ENCODE data around the gene ADAMTSL2. TPM values are rescaled to one million over a fixed set of nuclear protein-coding genes. Genes with fewer than 3 reads are reported as not detected.
"Not testable (repeated sequence)": the region's sequence is repeated elsewhere in the genome, so short reads cannot be mapped to it uniquely, and the experiment has no call there.

The ADAMTSL2 gene
- polyA plus RNA-seq, 1 donor, result 4.7 TPM

DNA sequence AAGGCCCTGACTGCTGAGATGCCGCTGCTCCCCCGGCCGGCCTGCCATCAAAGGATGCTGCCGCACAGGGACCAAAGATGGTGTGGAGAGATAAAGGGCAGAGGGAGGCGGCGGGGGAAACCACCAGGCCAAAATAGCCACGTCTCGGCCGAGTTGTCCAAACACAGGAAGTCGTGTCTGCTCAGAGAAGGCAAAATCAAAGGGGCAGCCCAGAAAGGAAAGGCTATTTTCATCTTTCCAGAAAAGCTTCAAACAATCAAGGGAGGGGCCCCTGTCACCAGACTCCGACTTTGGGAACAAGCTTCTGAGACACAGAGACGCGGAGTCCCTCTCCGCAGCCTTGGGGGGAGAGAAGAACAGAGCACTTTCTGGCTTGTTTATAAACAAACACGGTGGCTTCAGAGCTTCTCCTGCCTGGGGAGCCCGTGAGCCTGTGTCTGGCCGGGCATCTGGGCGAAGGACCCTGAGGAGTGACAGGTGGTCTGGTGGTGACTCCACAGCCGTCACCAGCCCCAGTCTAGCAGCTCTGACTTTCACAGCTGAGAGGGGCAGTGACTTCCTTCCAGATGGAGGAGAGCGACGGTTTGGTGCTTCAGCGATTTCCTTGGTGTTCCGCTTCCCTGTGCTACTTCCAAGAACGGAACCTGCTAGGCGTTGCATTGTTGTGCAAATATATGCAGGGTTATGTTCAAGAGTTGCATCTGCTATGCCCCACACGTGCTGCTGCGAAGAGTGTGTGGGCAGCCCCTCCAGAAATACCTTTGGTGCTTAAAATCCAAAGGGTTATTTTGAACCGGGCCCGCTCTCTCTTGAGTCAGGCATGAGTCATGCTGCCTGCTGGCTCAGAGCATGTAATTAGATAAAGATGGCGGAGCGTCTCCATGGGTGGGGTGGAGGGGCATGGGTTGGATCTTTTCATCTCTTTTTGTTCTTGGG, 24.0 kb downstream of the ADAMTSL2 start:
- DNase-seq (ENCODE audit: low read depth), result no peak

DNA sequence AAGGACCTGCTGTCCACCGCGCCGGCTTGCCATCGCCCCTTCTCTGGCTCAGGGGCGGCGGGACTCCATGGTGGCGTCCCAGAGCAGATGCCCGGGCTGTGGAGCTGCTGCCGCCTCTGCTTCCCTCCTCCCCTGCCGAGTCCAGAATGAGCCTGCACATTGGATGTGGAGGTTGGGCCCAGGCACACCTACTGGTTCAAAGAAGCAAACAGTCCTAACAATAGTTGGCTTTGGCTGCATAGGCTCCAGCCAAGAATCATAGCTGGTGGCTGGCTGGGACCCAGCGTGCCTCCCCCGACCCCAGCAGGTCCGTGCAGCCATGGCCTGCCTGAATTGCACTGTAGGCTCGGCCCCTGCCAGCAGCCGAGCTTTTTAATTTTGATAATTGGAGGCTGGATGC, 25.8 kb downstream of the ADAMTSL2 start:
- DNase-seq (ENCODE audit: low read depth), result no peak

DNA sequence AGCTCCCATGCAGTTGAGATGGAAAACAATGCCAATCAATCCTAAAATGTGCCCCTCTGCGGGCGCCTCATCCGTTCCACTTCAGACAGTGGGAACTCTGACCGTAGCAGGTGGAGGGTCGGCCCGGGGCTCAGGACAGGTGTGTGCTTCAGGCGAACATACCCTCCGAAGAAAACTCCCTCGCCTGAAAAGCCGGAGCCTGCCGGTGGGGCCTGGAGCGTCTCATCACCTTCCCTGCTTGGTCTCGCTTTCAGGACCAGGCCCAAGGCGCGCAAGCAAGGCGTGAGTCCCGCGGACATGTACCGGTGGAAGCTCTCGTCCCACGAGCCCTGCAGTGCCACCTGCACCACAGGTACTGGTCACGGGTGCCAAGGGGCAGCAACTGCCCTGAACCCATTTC, 26.4 kb downstream of the ADAMTSL2 start:
- no peak for DNase-seq (ENCODE audit: low read depth)

DNA sequence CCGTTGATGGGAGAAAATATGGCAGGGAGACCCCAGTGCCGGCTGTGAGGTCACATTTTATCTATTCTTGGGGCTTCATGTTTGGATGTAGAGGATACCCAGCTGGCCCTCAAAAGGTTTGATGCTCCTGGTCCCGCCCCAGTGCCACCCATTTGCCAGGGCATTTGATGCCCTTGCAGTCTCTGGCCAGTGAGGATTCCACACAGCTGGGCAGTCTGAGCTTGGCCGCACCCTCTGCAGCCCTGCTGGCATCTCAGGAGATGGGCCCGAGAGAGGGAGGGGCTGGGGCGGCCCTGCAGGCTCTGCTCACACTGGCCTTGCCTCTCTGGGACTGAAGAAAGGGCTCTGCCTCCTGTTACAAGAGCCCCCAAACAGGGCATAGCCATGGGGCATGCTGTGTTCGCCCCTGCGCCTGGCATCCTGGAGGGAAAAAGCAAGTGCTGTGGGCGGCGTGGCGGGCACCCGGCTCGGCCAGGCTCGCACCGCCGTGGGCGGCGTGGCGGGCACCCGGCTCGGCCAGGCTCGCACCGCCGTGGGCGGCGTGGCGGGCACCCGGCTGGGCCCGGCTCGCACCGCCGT, 27.6 kb downstream of the ADAMTSL2 start:
- no peak for DNase-seq (ENCODE audit: low read depth)

DNA sequence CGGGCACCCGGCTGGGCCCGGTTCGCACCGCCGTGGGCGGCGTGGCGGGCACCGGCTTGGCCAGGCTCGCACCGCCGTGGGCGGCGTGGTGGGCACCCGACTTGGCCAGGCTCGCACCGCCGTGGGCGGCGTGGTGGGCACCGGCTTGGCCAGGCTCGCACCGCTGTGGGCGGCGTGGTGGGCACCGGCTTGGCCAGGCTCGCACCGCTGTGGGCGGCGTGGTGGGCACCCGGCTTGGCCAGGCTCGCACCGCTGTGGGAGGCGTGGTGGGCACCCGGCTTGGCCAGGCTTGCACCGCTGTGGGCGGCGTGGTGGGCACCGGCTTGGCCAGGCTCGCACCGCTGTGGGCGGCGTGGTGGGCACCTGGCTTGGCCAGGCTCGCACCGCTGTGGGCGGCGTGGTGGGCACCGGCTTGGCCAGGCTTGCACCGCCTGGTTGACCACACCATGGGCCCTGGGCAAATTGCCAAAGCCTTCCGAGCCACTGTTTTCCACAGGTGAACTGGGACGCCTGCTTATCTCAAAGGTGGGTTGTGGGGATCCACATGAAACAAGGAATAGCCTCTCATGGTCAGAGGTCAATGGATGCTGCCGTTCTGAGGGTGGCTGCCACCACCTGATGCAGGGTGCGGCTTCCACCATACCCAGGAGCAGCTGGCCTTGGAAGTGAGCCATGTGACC, 28.2 kb downstream of the ADAMTSL2 start:
- DNase-seq (ENCODE audit: low read depth), result no peak

DNA sequence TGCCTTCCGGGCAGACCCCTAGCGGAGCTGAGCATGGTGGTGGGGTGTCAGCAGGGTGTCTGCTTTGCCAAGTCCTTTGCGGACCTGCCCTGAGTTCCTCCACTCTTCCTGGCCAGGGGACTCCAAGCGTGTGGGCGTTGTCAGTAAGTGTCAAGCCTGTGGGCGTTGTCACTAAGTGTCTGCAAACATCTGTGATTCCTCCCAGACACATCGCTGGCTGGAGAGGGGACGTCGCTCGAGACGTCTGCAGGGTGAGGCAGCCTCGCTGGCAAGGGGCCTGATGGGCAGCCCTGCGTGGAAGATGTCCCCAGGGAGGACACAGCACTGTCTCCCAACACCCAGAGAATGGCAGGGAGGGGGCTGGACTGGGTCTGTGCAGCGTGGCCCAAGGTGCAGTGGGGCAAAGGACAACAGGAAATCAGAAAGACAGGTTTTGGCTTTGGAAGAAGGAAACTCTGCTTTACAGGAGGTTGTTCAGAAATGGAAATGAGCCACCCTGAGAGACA, 28.8 kb downstream of the ADAMTSL2 start:
- no peak for DNase-seq (ENCODE audit: low read depth)

DNA sequence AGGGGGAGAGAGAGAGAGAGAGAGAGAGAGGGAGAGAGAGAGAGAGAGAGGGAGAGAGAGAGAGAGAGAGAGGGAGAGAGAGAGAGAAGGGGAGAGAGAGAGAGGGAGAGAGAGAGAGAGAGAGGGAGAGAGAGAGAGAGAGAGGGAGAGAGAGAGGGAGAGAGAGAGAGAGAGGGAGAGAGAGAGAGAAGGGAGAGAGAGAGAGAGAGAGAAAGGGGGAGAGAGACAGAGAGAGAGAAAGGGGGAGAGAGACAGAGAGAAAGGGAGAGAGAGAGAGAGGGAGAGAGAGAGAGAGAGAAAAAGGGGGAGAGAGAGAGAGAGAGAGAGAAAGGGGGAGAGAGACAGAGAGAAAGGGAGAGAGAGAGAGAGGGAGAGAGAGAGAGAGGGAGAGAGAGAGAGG, 29.3 kb downstream of the ADAMTSL2 start:
- DNase-seq (ENCODE audit: low read depth), result not testable (repeated sequence)

DNA sequence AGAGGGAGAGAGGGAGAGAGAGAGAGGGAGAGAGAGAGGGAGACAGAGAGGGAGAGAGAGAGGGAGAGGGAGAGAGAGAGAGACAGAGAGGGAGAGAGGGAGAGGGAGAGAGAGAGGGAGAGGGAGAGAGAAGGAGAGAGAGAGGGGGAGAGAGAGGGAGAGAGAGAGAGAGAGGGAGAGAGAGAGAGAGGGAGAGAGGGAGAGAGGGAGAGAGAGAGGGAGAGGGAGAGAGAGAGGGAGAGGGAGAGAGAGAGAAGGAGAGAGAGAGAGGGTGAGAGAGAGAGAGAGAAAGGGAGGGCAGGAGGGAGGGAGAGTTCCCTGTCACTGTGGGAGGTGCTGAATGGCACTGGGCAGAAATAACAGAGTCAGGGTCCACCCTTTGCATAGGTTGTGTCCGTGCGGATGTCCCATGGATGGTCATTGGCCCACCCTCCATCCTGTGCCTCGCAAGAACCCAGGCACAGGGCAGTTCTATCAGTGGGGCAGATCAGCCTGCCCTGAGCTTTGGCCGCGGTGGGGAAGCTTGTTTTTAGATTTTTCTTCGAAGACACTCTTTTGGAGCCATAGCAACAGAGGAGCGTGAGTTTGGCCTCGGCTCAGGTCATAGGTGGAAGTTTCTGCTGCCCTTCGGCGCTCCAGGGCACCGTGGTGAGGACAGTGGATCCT, 30.1 kb downstream of the ADAMTSL2 start:
- no peak for DNase-seq (ENCODE audit: low read depth)

DNA sequence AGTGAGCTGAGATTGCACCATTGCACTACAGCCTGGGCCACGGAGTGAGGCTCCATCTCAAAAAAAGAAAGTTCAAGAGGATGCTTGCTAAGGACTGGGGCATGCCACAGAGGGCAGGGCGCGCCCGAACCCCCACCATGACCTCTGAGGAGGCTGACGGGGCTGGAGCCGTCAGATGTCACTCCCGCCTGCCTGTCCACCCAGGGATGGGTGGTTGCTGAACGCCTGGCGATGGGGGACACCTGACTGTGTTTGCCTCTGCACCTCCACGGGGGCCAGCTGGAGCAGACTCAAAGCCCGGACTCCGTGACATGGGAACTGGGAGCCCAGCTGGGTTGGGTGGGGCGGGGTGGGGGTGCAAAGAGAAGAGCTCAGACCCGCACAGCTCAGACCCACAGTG, 31.9 kb downstream of the ADAMTSL2 start:
- no peak for DNase-seq (ENCODE audit: low read depth)

DNA sequence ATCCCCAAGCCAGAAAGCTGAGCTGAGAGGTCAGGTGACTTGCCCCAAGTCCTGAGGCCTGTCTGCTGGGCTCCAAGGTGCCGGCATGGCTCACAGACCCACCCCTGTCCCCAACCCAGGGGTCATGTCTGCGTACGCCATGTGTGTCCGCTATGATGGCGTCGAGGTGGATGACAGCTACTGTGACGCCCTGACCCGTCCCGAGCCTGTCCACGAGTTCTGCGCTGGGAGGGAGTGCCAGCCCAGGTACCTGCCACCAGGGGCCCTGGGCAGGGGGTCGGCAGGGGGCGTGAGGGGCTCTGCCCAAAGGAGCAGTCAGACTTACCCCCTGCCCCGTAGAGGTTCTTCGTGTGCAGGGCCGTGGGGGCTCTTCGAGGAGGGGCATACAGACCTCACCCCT, 32.3 kb downstream of the ADAMTSL2 start:
- no peak for DNase-seq (ENCODE audit: low read depth)

DNA sequence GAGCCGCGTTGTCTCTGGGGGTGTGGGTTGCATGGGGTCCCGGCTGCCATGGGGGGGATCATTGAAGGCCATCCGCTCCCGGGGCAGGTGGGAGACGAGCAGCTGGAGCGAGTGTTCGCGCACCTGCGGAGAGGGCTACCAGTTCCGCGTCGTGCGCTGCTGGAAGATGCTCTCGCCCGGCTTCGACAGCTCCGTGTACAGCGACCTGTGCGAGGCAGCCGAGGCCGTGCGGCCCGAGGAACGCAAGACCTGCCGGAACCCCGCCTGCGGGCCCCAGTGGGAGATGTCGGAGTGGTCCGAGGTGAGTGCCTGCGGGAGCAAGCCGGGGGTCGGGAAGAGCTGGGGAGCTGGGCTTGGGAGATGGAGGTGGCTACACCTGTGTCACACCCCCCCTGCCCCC, 33.7 kb downstream of the ADAMTSL2 start:
- DNase-seq (ENCODE audit: low read depth), result no peak

DNA sequence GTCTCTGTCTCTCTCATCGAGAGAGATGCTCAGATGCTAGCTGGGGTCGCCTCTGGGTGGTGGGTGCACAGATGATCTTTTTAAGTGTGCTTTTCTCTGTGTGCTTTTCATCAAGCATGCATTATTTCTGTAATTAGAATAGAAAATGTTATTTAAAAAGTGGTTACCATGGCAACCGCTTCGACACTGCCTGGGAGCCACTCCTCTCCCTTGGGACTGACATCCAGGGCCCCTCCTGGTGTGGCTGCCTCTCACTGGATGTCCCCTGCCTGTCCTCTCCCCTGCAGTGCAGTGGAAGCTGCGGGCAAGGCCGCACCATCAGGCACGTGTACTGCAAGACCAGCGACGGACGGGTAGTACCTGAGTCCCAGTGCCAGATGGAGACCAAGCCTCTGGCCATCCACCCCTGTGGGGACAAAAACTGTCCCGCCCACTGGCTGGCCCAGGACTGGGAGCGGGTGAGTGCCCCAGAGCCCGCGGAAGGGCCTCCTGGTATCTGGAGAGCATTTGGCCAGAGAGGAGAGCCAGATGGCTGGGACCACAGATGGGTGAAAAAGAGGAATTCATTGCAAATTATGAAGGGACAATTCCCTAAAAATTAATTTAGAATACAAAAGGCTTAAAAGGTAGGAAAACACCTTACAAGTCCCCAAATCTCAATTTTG, 34.7 kb downstream of the ADAMTSL2 start:
- no peak for DNase-seq (ENCODE audit: low read depth)

DNA sequence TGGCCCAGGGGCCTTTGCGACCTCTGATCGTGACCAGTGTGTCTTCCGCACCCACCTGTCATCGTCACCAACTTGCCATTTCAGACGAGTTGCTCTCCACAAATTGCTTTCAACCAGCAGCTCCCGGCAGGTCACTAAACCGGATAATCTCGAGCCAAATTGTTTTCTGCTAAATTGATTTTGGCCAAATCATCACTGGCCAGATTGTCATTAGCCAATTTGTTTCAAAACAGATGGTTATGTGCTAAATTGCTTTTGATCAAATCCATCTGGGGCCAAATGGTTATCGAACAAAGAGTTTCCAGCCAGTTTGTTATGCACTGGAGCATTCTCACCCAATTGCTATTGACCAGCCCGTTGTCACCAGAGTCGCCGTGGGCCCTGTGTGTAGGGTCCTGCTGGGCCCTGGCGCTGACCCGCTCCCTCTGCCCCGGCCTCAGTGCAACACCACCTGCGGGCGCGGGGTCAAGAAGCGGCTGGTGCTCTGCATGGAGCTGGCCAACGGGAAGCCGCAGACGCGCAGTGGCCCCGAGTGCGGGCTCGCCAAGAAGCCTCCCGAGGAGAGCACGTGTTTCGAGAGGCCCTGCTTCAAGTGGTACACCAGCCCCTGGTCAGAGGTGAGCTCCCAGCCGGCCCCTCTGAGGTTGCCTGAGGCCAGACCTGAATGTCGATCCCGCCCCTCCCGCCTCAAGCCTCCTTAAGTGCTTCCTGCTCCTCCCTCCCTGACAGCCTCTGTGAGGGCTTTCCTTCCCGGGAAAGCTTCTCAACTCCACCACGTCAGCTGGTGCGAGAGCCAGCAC, 35.6 kb downstream of the ADAMTSL2 start:
- DNase-seq (ENCODE audit: low read depth), result no peak

DNA sequence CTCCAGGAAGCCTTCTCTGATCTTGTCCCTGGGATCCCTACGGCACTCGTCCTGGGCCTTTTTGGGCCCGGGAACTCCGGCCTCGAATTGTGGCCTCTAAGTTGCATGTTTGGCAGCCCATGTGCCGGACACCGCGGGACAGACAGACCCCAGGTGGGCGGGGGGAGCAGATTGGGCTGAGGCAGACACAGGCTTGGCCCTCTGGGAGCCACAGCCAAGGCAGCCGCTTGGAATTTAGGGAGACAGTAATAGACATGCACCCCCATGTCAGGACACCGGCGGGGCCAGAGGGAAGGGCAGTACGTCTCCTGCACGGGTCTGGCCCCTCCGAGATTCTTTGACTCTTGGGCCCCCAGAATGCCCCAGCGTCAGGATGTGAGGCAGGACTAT, 36.2 kb downstream of the ADAMTSL2 start:
- no peak for DNase-seq (ENCODE audit: low read depth)

DNA sequence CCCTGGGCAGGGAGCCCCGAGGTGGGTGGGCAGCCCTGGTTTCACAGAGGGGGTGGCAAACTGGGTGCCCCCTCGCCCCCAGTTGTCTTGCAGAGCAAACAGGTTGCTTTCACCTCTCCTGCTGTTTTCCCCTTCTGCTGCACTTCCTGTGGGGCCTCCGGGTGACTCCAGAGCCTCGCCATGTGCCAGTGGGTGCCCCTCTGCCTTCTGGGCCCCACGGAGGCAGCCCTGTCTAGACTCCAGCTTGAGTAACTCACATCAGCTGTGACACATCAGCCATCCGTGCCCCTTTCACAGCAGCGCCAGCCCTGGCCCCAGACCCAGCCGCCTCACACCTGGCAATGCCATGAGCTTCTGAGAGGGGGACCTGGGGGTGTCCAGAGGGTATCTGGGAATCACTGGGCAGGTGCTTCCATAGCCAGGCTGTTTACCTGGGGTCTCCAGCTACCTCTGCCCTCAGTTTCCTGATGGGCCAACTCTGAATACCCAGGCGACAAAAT, 36.9 kb downstream of the ADAMTSL2 start:
- no peak for DNase-seq (ENCODE audit: low read depth)

DNA sequence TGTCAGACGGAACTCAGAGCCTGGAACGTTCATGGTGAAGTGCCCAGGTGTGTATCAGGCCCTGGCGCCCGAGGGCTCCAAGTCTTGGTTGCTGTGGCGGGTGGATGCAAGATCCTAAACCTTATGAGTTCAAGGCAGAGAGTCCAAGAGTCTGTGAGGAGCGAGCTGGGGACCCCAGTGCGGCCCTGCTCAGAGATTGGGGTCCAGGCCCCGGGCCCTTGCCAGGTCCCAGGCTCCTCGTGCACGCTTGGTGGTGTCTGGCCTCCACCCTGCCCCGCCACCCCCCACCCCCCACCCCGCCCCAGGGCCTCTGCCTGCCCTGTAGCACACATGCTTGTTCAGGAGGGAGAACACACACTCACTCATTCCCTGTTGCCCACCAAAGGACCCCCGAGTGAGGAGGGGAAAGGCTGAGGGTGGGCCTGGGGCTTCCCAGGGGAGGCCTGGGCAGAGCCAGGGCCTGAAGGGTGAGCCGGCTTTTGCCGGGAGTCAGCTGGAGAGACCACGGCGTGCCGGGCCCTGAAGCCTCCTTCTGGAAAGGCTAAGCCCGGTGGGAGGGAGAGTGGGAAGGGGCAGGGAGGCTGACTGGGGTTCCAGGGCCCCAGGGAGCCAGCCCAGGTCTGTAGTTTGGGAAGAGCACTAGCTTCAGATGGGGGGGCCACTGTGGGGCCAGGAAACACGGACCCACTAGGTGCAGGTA, 37.5 kb downstream of the ADAMTSL2 start:
- DNase-seq (ENCODE audit: low read depth), result no peak

DNA sequence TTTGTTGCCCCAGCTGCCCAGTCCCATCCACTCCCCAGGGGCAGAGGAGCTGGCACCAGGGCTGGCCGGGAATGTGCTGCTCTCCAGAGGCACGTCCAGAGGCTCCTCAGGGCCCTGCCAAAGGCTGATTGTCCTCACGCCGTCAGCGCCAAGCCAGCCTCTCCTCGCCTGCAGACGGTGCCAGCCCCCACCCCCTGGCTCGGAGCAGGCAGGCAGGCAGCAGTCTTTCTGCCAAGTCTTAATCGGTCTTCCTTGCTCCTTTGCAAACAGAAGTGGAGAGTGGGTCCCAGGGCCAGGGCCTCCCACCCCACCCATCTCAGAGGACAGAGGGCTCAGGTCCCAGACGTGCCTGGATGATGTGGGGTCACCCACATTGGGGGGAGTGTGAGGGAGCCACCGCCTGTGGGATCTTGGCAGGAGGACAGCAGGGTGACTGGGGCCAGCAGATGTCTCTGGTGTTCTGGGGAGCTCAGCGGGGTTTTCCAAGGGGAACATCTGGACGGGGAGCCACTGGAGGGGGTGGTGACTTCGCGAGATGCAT, 38.4 kb downstream of the ADAMTSL2 start:
- DNase-seq (ENCODE audit: low read depth), result no peak

DNA sequence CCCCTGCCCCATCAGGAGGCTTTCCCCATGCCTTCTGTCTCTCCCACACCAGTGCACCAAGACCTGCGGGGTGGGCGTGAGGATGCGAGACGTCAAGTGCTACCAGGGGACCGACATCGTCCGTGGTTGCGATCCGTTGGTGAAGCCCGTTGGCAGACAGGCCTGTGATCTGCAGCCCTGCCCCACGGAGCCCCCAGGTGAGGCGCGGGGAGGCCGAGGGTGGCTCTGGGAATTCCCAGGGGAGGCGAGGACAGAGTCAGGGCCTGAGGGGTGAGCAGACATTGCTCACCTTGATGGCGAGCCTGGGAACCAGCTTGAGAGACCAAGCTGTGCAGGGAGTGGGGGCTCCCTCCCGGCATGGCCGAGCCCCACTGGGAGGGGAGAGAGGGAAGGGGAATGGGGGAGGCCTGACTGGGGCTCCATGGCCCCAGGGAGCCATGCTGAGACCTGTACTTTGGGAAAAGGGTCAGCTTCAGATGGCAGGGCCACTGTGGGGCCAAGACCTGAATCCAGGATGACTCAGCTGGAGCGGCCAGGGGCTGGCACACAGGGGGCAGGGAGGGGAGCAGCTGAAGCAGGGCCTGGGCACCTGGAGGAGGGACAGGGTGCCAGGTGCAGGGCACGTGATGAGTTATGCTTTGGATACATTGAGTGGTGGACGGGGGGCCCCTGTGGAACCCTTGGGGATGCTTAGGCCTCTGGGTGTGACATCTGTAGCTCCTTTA, 39.4 kb downstream of the ADAMTSL2 start:
- no peak for DNase-seq (ENCODE audit: low read depth)

DNA sequence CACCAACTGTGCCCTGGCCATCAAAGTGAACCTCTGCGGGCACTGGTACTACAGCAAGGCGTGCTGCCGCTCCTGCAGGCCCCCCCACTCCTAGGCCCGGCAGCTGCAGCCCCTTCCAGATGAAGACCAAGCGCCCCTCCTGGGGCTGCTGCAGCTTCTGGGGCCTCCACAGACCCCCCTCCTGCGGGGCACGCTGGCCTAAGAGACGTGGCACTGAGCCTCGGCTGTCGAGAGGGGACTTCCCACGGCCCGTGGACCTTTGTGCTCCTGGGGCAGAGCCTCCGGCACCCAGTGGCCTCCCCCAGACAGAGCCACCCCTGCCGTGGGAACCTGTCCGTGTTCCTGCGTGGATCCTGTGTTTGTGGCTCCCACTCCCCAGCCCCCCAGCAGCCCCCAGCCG, 40.3 kb downstream of the ADAMTSL2 start:
- no peak for DNase-seq (ENCODE audit: low read depth)
